Measurements from ENCODE around the gene SYCE3.

GRCh38 chr22:50502628-50503474 is 59.9 kb downstream of the SYCE3 start:
- no peak for TF ChIP-seq CREB1 (CRISPR knock-in tag; IDR thresholded peaks at IDR 0.05; ENCODE audit: low read depth)
- TF ChIP-seq, protein P1, sequence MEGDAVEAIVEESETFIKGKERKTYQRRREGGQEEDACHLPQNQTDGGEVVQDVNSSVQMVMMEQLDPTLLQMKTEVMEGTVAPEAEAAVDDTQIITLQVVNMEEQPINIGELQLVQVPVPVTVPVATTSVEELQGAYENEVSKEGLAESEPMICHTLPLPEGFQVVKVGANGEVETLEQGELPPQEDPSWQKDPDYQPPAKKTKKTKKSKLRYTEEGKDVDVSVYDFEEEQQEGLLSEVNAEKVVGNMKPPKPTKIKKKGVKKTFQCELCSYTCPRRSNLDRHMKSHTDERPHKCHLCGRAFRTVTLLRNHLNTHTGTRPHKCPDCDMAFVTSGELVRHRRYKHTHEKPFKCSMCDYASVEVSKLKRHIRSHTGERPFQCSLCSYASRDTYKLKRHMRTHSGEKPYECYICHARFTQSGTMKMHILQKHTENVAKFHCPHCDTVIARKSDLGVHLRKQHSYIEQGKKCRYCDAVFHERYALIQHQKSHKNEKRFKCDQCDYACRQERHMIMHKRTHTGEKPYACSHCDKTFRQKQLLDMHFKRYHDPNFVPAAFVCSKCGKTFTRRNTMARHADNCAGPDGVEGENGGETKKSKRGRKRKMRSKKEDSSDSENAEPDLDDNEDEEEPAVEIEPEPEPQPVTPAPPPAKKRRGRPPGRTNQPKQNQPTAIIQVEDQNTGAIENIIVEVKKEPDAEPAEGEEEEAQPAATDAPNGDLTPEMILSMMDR (conservative IDR thresholded peaks at IDR 0.05; ENCODE audit: low read depth in 2 of 2) = no peak

Measured in GM23338 (cell line).